GM12878 (cell line): ENCODE data around the gene CACNA2D3. TPM values are rescaled to one million over a fixed set of nuclear protein-coding genes. Genes with fewer than 3 reads are reported as not detected.

Experiments
- ATAC-seq: fragments of 200-7000 bp; cut with Tn5 transposase; 3 replicates; pipeline ENCODE4 v1.9.1; 2020; ENCODE audit warnings: mild to moderate bottlenecking, moderate library complexity
- BruUV-seq: library from RNA; stranded (reverse); fragments of 400-500 nt; replicated peaks from 2 replicates; lab custom pipeline; 2021; lab: Mats Ljungman, UMichigan
- CTCF ChIA-PET: fragments of 300-600 bp; sonication (Branson Sonifier 250); formaldehyde crosslinking; extraction: SDS; loops from one replicate; lab custom pipeline; 2021; ENCODE audit warnings: inconsistent platforms; lab: Yijun Ruan, JAX
- POLR2A ChIA-PET: fragments of 350-600 bp; formaldehyde crosslinking; extraction: SDS; loops from one replicate; lab custom pipeline; 2021; ENCODE audit warnings: inconsistent platforms; lab: Charles Lee
- RAD21 ChIA-PET: fragments of 300-600 bp; sonication (Branson Sonifier 250); formaldehyde crosslinking; loops from one replicate; lab custom pipeline; 2023; ENCODE audit warnings: antibody characterized with exemption; ENCODE audit not compliant: unreplicated experiment; lab: Charles Lee
- SMC1A ChIA-PET: fragments of 300-600 bp; sonication (Branson Sonifier 250); formaldehyde crosslinking; loops from one replicate; lab custom pipeline; 2023; ENCODE audit not compliant: unreplicated experiment, uncharacterized antibody; lab: Charles Lee
- DNase-seq: peaks from one replicate; pipeline ENCODE4 v3.0.0-alpha.2; 2011; ENCODE audit warnings: low read depth, low spot score
- FAIRE-seq: peaks from 3 replicates; lab custom pipeline; 2011; peaks lifted over from hg19 to GRCh38; lab: Jason Lieb, UNC
- H2AFZ ChIP-seq: 2 replicates; pipeline ENCODE4 v1.6.0; 2011; ENCODE audit warnings: low read depth, low read length, control low read depth; ENCODE audit not compliant: control insufficient read depth
- H3K27ac ChIP-seq: 2 replicates; pipeline ENCODE4 v1.5.1; 2011; ENCODE audit warnings: control low read depth; ENCODE audit not compliant: control insufficient read depth, insufficient read depth
- H3K27me3 ChIP-seq, 2 experiments: replicated peaks in 1 of 2; 2 replicates each; pipeline versions ENCODE4 v1.6.0 to v1.6.1; 2011; ENCODE audit warnings: low read length in 1 of 2; ENCODE audit not compliant: control insufficient read depth in 2 of 2, insufficient read depth in 2 of 2
- H3K36me3 ChIP-seq, 2 experiments: 2 replicates each; pipeline ENCODE4 v1.5.1; 2011; ENCODE audit warnings: low read length in 1 of 2; ENCODE audit not compliant: control insufficient read depth in 2 of 2, insufficient read depth in 2 of 2
- H3K4me1 ChIP-seq: 2 replicates; pipeline ENCODE4 v1.6.1; 2011; ENCODE audit warnings: mild to moderate bottlenecking, low read length, moderate library complexity, mixed read lengths; ENCODE audit not compliant: control insufficient read depth, insufficient read depth
- H3K4me2 ChIP-seq: 2 replicates; pipeline ENCODE4 v1.6.0; 2011; ENCODE audit warnings: control low read depth; ENCODE audit not compliant: control insufficient read depth, insufficient read depth
- H3K4me3 ChIP-seq: fragments of 200-600 bp; sonication (generic); 2 replicates; pipeline ENCODE4 v1.5.1; 2016
- H3K79me2 ChIP-seq: 2 replicates; pipeline ENCODE4 v1.6.0; 2011; ENCODE audit warnings: low read length; ENCODE audit not compliant: control insufficient read depth, insufficient read depth
- H3K9ac ChIP-seq: 2 replicates; pipeline ENCODE4 v1.8.0; 2011; ENCODE audit warnings: low read length, control low read depth, mixed read lengths; ENCODE audit not compliant: control insufficient read depth, insufficient read depth
- H3K9me3 ChIP-seq: replicated peaks from 3 replicates; pipeline ENCODE4 v1.5.1; 2011; ENCODE audit warnings: mild to moderate bottlenecking, low read length; ENCODE audit not compliant: control insufficient read depth, insufficient read depth
- H4K20me1 ChIP-seq: 2 replicates; pipeline ENCODE4 v1.6.0; 2011; ENCODE audit not compliant: control insufficient read depth, insufficient read depth
- EED ChIP-seq: sonication (generic); IDR thresholded peaks from 2 replicates; pipeline ENCODE4 v1.6.1; 2016; ENCODE audit warnings: antibody characterized with exemption, low read depth
- EP300 ChIP-seq, 2 experiments: fragments of 150-350 bp in 1 of 2; IDR thresholded peaks; 2 replicates each; pipeline ENCODE4 v1.6.1; 2011 to 2012; ENCODE audit warnings: low read depth in 2 of 2, low read length in 2 of 2, borderline replicate concordance in 1 of 2, improper control_type of control experiment in 1 of 2, inconsistent platforms in 1 of 2; ENCODE audit not compliant: control insufficient read depth in 1 of 2
- HCFC1 ChIP-seq: fragments of 150-350 bp; IDR thresholded peaks from 2 replicates; pipeline ENCODE4 v1.6.1; 2014; ENCODE audit warnings: low read length
- NFXL1 ChIP-seq: fragments of 450-650 bp; IDR thresholded peaks from 2 replicates; pipeline ENCODE4 v1.6.1; 2017; ENCODE audit warnings: antibody characterized with exemption, mild to moderate bottlenecking, borderline replicate concordance
- TBL1XR1 ChIP-seq: IDR thresholded peaks from 2 replicates; pipeline ENCODE4 v1.6.1; 2012; ENCODE audit warnings: low read depth, low read length, improper control_type of control experiment
- WGBS: methylation state at CpG from one replicate; pipeline ENCODE4 v1.1.6; 2016; ENCODE audit warnings: low lambda C conversion rate; ENCODE audit not compliant: insufficient replicate concordance, insufficient coverage; ENCODE audit errors: missing lambda C conversion rate; 5-methylcytosine and 5-hydroxymethylcytosine counted together
- in situ Hi-C: fragments of 300-500 bp; cut with MboI; formaldehyde crosslinking; loops from 9 replicates; pipeline ENCODE4 v1.14.3; 2018; ENCODE audit warnings: mixed read lengths
- intact Hi-C: fragments of 100-400 bp; cut with micrococcal nuclease; formaldehyde crosslinking; loops from one replicate; pipeline ENCODE4 v1.14.2; 2022; ENCODE audit not compliant: unreplicated experiment
- polyA plus RNA-seq, 11 experiments: library from polyadenylated mRNA; depleted of rRNA in 4 of 11; unstranded in 6 of 11; stranded (reverse) in 5 of 11; fragments of >200 nt; fragmentation: Nextera tagmentation in 4 of 11; fragmentation: Illumina TruSeq in 1 of 11; extraction: Ambion mirVana in 4 of 11; extraction: Trizol in 1 of 11; gene quantifications; 1 replicate in 1 of 11; 2 replicates in 10 of 11; pipeline versions ENCODE4 v1.2.1 to v1.2.3, GENCODE V29; 2011 to 2016; ENCODE audit warnings: inconsistent platforms in 2 of 11, missing spikeins in 2 of 11, low read depth in 1 of 11
- total RNA-seq, 4 experiments: library from RNA; depleted of rRNA in 3 of 4; stranded (reverse); fragments of >200 nt in 3 of 4; fragmentation: Illumina TruSeq in 1 of 4; extraction: Trizol in 1 of 4; gene quantifications; 2 replicates each; pipeline versions ENCODE4 v1.2.1 to v1.2.3, GENCODE V29; 2013 to 2021
- TF ChIP-seq, protein P1 (sequence below): fragments of 150-350 bp; IDR thresholded peaks from 2 replicates; pipeline ENCODE4 v1.6.1; 2016; ENCODE audit warnings: low read depth, low read length
- TF ChIP-seq, protein P2 (sequence below): fragments of 450-650 bp; formaldehyde crosslinking; IDR thresholded peaks from 2 replicates; pipeline ENCODE4 v1.5.0; 2022; ENCODE audit warnings: mild to moderate bottlenecking, missing genetic modification characterization
- TF ChIP-seq, protein P3 (sequence below): fragments of 450-650 bp; IDR thresholded peaks from 2 replicates; pipeline ENCODE4 v1.6.1; 2016; ENCODE audit warnings: mild to moderate bottlenecking
- TF ChIP-seq, protein P4 (sequence below): IDR thresholded peaks from 2 replicates; pipeline ENCODE4 v1.6.1; 2011; ENCODE audit warnings: mild to moderate bottlenecking, low read depth, low read length, moderate library complexity; ENCODE audit not compliant: insufficient replicate concordance

The CACNA2D3 gene
- total and polyA plus RNA-seq, 10 of the 15 experiments (the other 5 are each of a cell fraction or from before 2014, with no cell fraction given): not detected

GRCh38 chr3:54889731-54890130, 767.4 kb downstream of the CACNA2D3 start (continued):
- TF ChIP-seq, protein P1, sequence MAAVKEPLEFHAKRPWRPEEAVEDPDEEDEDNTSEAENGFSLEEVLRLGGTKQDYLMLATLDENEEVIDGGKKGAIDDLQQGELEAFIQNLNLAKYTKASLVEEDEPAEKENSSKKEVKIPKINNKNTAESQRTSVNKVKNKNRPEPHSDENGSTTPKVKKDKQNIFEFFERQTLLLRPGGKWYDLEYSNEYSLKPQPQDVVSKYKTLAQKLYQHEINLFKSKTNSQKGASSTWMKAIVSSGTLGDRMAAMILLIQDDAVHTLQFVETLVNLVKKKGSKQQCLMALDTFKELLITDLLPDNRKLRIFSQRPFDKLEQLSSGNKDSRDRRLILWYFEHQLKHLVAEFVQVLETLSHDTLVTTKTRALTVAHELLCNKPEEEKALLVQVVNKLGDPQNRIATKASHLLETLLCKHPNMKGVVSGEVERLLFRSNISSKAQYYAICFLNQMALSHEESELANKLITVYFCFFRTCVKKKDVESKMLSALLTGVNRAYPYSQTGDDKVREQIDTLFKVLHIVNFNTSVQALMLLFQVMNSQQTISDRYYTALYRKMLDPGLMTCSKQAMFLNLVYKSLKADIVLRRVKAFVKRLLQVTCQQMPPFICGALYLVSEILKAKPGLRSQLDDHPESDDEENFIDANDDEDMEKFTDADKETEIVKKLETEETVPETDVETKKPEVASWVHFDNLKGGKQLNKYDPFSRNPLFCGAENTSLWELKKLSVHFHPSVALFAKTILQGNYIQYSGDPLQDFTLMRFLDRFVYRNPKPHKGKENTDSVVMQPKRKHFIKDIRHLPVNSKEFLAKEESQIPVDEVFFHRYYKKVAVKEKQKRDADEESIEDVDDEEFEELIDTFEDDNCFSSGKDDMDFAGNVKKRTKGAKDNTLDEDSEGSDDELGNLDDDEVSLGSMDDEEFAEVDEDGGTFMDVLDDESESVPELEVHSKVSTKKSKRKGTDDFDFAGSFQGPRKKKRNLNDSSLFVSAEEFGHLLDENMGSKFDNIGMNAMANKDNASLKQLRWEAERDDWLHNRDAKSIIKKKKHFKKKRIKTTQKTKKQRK: no peak
- no peak for TF ChIP-seq TBL1XR1

DNA sequence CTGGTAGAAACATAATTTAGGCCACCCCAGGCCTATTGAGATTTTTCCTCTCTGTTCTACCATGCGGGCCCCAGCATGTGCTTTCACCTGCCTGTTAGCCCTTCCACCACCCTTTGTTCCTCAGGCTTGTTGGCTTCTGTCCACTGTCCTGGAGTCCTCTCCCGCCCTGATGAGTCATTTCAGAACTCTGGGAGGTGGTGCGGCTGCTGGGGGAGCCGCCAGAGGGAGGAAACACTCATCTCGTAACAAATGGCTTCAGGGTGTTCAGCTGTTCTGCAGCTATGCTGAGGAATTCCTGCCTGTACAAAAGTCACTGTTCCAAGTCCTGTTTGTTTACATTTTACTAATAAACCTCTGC, 769.2 kb downstream of the CACNA2D3 start:
- RAD21 ChIA-PET: no interaction called here
- intact Hi-C loops (no loop called here), in situ Hi-C loops (no loop called here)
- Histone ChIP-seq H3K9ac (no peak overlapping the region), H3K4me1 (no peaks in the 10 kb centered on the region), H3K27ac (no peak overlapping the region), H3K27me3 (no peaks in the 10 kb centered on the region; a peak in 1 of 4 replicates), H2AFZ (no peak overlapping the region), H3K36me3 (no peaks in the 10 kb centered on the region), H4K20me1 (no peaks in the 10 kb centered on the region), H3K79me2 (no peaks in the 10 kb centered on the region), H3K4me2 (no peak overlapping the region), H3K9me3 (no peaks in the 10 kb centered on the region), H3K4me3 (no peak overlapping the region)
- no TSS peak for BruUV-seq
- ATAC-seq (no peak), DNase-seq (no peak), FAIRE-seq (no peak)
- WGBS: 44% methylated on average over 5 of the region's 5 CpGs
- POLR2A ChIA-PET: no interaction called here
- CTCF ChIA-PET: no interaction called here
- SMC1A ChIA-PET: no interaction called here
- TF ChIP-seq, protein P2, sequence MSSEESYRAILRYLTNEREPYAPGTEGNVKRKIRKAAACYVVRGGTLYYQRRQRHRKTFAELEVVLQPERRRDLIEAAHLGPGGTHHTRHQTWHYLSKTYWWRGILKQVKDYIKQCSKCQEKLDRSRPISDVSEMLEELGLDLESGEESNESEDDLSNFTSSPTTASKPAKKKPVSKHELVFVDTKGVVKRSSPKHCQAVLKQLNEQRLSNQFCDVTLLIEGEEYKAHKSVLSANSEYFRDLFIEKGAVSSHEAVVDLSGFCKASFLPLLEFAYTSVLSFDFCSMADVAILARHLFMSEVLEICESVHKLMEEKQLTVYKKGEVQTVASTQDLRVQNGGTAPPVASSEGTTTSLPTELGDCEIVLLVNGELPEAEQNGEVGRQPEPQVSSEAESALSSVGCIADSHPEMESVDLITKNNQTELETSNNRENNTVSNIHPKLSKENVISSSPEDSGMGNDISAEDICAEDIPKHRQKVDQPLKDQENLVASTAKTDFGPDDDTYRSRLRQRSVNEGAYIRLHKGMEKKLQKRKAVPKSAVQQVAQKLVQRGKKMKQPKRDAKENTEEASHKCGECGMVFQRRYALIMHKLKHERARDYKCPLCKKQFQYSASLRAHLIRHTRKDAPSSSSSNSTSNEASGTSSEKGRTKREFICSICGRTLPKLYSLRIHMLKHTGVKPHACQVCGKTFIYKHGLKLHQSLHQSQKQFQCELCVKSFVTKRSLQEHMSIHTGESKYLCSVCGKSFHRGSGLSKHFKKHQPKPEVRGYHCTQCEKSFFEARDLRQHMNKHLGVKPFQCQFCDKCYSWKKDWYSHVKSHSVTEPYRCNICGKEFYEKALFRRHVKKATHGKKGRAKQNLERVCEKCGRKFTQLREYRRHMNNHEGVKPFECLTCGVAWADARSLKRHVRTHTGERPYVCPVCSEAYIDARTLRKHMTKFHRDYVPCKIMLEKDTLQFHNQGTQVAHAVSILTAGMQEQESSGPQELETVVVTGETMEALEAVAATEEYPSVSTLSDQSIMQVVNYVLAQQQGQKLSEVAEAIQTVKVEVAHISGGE (CRISPR knock-in tag): no peak
- TF ChIP-seq, protein P1: no peak
- TF ChIP-seq, protein P3, sequence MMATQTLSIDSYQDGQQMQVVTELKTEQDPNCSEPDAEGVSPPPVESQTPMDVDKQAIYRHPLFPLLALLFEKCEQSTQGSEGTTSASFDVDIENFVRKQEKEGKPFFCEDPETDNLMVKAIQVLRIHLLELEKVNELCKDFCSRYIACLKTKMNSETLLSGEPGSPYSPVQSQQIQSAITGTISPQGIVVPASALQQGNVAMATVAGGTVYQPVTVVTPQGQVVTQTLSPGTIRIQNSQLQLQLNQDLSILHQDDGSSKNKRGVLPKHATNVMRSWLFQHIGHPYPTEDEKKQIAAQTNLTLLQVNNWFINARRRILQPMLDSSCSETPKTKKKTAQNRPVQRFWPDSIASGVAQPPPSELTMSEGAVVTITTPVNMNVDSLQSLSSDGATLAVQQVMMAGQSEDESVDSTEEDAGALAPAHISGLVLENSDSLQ: no peak
- TF ChIP-seq EP300 (IDR thresholded peaks at IDR 0.05; ENCODE audit: borderline replicate concordance in 1 of 2, control insufficient read depth in 1 of 2, low read depth in 2 of 2, low read length in 2 of 2): no peak
- no peak for TF ChIP-seq HCFC1
- TF ChIP-seq, protein P4, sequence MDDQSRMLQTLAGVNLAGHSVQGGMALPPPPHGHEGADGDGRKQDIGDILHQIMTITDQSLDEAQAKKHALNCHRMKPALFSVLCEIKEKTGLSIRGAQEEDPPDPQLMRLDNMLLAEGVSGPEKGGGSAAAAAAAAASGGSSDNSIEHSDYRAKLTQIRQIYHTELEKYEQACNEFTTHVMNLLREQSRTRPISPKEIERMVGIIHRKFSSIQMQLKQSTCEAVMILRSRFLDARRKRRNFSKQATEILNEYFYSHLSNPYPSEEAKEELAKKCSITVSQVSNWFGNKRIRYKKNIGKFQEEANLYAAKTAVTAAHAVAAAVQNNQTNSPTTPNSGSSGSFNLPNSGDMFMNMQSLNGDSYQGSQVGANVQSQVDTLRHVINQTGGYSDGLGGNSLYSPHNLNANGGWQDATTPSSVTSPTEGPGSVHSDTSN: no peak
- no peak for TF ChIP-seq NFXL1
- no peak for TF ChIP-seq EED
